IMR-90 (cell line): ENCODE data around the gene DIAPH1.

Experiments
- BHLHE40 ChIP-seq: fragments of 150-350 bp; IDR thresholded peaks from 2 replicates; pipeline ENCODE4 v1.6.1; 2016; ENCODE audit warnings: mild to moderate bottlenecking, low read depth, low read length
- CEBPB ChIP-seq: IDR thresholded peaks from 2 replicates; pipeline ENCODE4 v1.6.1; 2012; ENCODE audit warnings: low read depth, low read length, improper control_type of control experiment
- MAFK ChIP-seq: IDR thresholded peaks from 2 replicates; pipeline ENCODE4 v1.6.1; 2012; ENCODE audit warnings: low read depth, low read length, improper control_type of control experiment
- POLR2A ChIP-seq: IDR thresholded peaks from 2 replicates; pipeline ENCODE4 v1.6.1; 2012; ENCODE audit warnings: mild to moderate bottlenecking, low read depth, low read length
- RAD21 ChIP-seq: IDR thresholded peaks from 2 replicates; pipeline ENCODE4 v1.6.1; 2012; ENCODE audit warnings: low read length, improper control_type of control experiment
- RCOR1 ChIP-seq: IDR thresholded peaks from 2 replicates; pipeline ENCODE4 v1.6.1; 2012; ENCODE audit warnings: mild to moderate bottlenecking, low read length, improper control_type of control experiment; ENCODE audit not compliant: insufficient replicate concordance
- RFX5 ChIP-seq: IDR thresholded peaks from 2 replicates; pipeline ENCODE4 v1.8.0; 2012; ENCODE audit warnings: low read depth, mild to moderate bottlenecking, low read length, moderate library complexity
- SMC3 ChIP-seq: fragments of 150-350 bp; IDR thresholded peaks from 2 replicates; pipeline ENCODE4 v1.6.1; 2016; ENCODE audit warnings: low read depth, mild to moderate bottlenecking, antibody characterized with exemption, low read length, moderate library complexity
- TF ChIP-seq, protein P1 (sequence below): conservative IDR thresholded peaks from 2 replicates; pipeline ENCODE4 v1.5.1; 2012; ENCODE audit warnings: mild to moderate bottlenecking, low read depth, low read length, improper control_type of control experiment
- TF ChIP-seq, protein P2 (sequence below): fragments of 150-350 bp; IDR thresholded peaks from 2 replicates; pipeline ENCODE4 v1.6.1; 2016; ENCODE audit warnings: low read depth, mild to moderate bottlenecking, low read length, moderate library complexity, borderline replicate concordance

DNA sequence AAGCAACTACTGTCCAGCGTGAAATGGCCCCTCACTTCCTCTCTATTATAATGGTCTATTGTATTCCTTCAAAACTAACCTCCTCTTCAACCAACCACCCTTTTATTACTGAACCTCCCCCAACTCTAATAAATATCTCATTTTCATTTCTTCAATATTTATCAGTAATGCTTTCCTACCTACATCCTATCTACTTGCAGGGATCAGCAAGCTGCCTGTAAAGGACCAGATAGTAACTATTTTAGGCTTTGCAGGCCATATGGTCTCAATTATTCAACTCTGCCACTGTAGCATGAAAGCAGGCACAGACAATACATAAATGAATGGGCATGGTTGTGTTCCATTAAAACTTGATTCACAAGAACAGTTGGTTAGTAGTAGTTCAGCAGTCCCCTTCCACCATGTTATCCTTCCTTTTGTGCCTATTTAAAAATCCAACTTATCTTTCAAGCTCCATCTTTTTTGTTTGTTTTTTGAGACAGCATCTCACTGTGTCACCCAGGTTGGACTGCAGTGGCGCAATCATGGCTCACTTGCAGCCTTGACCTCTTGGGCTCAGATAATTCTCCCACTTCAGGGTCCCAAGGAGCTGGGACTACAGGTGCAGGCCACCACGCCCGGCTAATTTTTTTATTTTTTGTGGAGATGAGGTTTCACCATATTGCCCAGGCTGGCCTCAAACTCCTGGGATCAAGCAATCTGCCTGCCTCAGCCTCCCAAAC is 84.1 kb downstream of the DIAPH1 start:
- no peak for TF ChIP-seq RAD21
- TF ChIP-seq MAFK, result no peak
- TF ChIP-seq, protein P1, sequence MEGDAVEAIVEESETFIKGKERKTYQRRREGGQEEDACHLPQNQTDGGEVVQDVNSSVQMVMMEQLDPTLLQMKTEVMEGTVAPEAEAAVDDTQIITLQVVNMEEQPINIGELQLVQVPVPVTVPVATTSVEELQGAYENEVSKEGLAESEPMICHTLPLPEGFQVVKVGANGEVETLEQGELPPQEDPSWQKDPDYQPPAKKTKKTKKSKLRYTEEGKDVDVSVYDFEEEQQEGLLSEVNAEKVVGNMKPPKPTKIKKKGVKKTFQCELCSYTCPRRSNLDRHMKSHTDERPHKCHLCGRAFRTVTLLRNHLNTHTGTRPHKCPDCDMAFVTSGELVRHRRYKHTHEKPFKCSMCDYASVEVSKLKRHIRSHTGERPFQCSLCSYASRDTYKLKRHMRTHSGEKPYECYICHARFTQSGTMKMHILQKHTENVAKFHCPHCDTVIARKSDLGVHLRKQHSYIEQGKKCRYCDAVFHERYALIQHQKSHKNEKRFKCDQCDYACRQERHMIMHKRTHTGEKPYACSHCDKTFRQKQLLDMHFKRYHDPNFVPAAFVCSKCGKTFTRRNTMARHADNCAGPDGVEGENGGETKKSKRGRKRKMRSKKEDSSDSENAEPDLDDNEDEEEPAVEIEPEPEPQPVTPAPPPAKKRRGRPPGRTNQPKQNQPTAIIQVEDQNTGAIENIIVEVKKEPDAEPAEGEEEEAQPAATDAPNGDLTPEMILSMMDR, result no peak
- TF ChIP-seq SMC3, result no peak
- TF ChIP-seq RCOR1, result no peak
- TF ChIP-seq POLR2A, result no peak
- no peak for TF ChIP-seq BHLHE40
- no peak for TF ChIP-seq RFX5
- peak; percentile 48 for TF ChIP-seq CEBPB
- TF ChIP-seq, protein P2, sequence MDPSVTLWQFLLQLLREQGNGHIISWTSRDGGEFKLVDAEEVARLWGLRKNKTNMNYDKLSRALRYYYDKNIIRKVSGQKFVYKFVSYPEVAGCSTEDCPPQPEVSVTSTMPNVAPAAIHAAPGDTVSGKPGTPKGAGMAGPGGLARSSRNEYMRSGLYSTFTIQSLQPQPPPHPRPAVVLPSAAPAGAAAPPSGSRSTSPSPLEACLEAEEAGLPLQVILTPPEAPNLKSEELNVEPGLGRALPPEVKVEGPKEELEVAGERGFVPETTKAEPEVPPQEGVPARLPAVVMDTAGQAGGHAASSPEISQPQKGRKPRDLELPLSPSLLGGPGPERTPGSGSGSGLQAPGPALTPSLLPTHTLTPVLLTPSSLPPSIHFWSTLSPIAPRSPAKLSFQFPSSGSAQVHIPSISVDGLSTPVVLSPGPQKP, result no peak
